SU-DHL-6 (cell line): ENCODE results near the gene STPG4.

ENCODE experiments used
- H2AFZ ChIP-seq: fragments of 200-600 bp; sonication (generic); 2 replicates; pipeline ENCODE4 v1.6.1; 2014; ENCODE audit warnings: low read depth, mild to moderate bottlenecking, moderate library complexity, mixed read lengths, antibody characterized with exemption, low read length; ENCODE audit not compliant: severe bottlenecking
- H3F3A ChIP-seq: fragments of 200-600 bp; shearing (Covaris generic); 2 replicates; pipeline ENCODE4 v1.6.0; 2016; ENCODE audit warnings: antibody characterized with exemption, mild to moderate bottlenecking; ENCODE audit not compliant: insufficient read depth
- H3K27ac ChIP-seq: fragments of 200-600 bp; sonication (generic); 2 replicates; pipeline ENCODE4 v1.5.1; 2016; ENCODE audit warnings: low read depth, mild to moderate bottlenecking, low read length, moderate library complexity, mixed read lengths
- H3K27me3 ChIP-seq: fragments of 200-600 bp; sonication (generic), shearing (Covaris generic); 2 replicates; pipeline ENCODE4 v1.6.0; 2014; ENCODE audit warnings: mild to moderate bottlenecking, low read length
- H3K36me3 ChIP-seq: fragments of 200-600 bp; sonication (generic); 2 replicates; pipeline ENCODE4 v1.6.1; 2014; ENCODE audit warnings: mild to moderate bottlenecking, low read length, mixed read lengths
- H3K4me2 ChIP-seq: fragments of 300-600, 200-600 bp; shearing (Covaris generic), sonication (generic); 2 replicates; pipeline ENCODE4 v1.6.0; 2014; ENCODE audit warnings: low read length, low read depth, mild to moderate bottlenecking; ENCODE audit not compliant: poor library complexity, severe bottlenecking
- H3K4me3 ChIP-seq: fragments of 200-600 bp; sonication (generic); 2 replicates; pipeline ENCODE4 v1.5.1; 2014; ENCODE audit warnings: antibody characterized with exemption, low read length, mild to moderate bottlenecking, mixed read lengths; ENCODE audit not compliant: insufficient read depth, poor library complexity, severe bottlenecking
- H3K79me2 ChIP-seq: fragments of 200-600 bp; sonication (generic); 2 replicates; pipeline ENCODE4 v1.6.1; 2014; ENCODE audit warnings: mild to moderate bottlenecking, low read length, moderate library complexity; ENCODE audit not compliant: insufficient read depth
- H3K9ac ChIP-seq: fragments of 200-600 bp; sonication (generic); 2 replicates; pipeline ENCODE4 v1.7.0; 2014; ENCODE audit warnings: mild to moderate bottlenecking, low read length
- H3K9me2 ChIP-seq: fragments of 200-600 bp; sonication (generic); replicated peaks from 2 replicates; pipeline ENCODE4 v1.6.1; 2014; ENCODE audit warnings: low read length; ENCODE audit not compliant: insufficient read depth
- H3K9me3 ChIP-seq: fragments of 200-600 bp; sonication (generic); 2 replicates; pipeline ENCODE4 v1.6.1; 2014; ENCODE audit warnings: low read length, mixed read lengths; ENCODE audit not compliant: insufficient read depth
- H4K20me1 ChIP-seq: fragments of 200-600 bp; sonication (generic); 2 replicates; pipeline ENCODE4 v1.6.1; 2014; ENCODE audit warnings: low read depth, mild to moderate bottlenecking, antibody characterized with exemption, low read length, moderate library complexity, mixed read lengths
- EZH2phosphoT487 ChIP-seq: fragments of 200-600 bp; sonication (generic), shearing (Covaris generic); conservative IDR thresholded peaks from 2 replicates; pipeline ENCODE4 v1.6.1; 2018; ENCODE audit warnings: mild to moderate bottlenecking, antibody characterized with exemption, low read length, moderate library complexity, mixed read lengths
- TF ChIP-seq, protein P1 (sequence below): fragments of 200-600 bp; sonication (generic); IDR thresholded peaks from one replicate; pipeline ENCODE4 v1.5.1; 2017; ENCODE audit warnings: antibody characterized with exemption, mild to moderate bottlenecking, low read length, moderate library complexity; ENCODE audit not compliant: insufficient read depth, poor library complexity, severe bottlenecking

Gene STPG4

DNA sequence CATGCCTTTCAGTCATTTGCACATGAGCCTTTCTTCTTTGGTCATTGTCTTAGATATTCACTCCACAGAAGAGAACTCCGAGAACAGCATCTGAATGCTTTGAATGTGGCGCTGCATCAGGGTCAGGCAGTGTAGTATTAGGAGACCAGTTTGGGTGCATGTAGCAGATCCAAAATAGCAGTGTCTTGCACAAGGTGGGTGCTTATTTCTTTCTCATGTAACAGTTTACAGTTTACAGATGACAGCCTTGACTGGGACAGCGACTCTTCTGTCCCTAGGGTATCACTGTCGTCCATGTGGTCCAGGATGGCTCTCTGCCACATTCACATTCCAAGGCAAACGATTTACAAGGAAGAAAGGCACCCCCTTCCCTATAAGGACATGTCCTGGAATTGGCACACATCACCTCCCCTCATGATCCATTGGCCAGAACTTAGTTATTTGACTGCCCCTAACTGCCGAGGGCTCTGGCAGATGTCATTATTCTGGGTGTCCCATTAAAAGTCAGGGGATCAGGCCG lies 101.0 kb downstream of the STPG4 start:
- Histone ChIP-seq H3K4me3 (no peak overlapping the region), H3K79me2 (no peaks in the 10 kb centered on the region), H3K4me2 (no peak overlapping the region), H3K27ac (no peak overlapping the region), H4K20me1 (no peaks in the 10 kb centered on the region), H3K9me2 (no peaks in the 10 kb centered on the region), H3K27me3 (no peaks in the 10 kb centered on the region), H3K36me3 (no peaks in the 10 kb centered on the region; the same call in 1 of the 2 replicates), H2AFZ (no peak overlapping the region), H3F3A (no peaks in the 10 kb centered on the region), H3K9ac (no peak overlapping the region), H3K9me3 (no peaks in the 10 kb centered on the region)
- TF ChIP-seq, protein P1, sequence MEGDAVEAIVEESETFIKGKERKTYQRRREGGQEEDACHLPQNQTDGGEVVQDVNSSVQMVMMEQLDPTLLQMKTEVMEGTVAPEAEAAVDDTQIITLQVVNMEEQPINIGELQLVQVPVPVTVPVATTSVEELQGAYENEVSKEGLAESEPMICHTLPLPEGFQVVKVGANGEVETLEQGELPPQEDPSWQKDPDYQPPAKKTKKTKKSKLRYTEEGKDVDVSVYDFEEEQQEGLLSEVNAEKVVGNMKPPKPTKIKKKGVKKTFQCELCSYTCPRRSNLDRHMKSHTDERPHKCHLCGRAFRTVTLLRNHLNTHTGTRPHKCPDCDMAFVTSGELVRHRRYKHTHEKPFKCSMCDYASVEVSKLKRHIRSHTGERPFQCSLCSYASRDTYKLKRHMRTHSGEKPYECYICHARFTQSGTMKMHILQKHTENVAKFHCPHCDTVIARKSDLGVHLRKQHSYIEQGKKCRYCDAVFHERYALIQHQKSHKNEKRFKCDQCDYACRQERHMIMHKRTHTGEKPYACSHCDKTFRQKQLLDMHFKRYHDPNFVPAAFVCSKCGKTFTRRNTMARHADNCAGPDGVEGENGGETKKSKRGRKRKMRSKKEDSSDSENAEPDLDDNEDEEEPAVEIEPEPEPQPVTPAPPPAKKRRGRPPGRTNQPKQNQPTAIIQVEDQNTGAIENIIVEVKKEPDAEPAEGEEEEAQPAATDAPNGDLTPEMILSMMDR, result no peak
- TF ChIP-seq EZH2phosphoT487, result no peak

DNA sequence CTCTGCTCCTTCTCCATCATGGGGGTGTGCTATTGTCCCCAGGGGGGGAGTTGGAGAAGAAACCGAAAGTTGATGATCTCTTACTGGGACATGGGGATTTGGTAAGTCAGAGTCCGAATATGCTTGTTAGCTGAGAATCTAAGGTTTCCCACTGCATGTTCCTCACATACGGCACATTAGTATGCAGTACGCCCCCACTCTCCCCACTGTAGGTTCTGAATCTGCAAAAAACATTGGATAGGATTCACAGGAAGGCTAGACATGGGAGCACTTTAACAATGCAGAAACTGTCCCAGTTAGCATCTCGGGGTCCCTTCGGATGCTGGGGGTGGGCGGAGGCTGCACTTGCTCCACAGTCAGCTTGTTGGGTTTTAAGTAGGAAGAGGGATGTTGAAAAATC lies 102.3 kb downstream of the STPG4 start:
- Histone ChIP-seq H3K27ac (no peak overlapping the region), H3K27me3 (no peaks in the 10 kb centered on the region), H3K9me3 (no peaks in the 10 kb centered on the region), H3K9me2 (no peaks in the 10 kb centered on the region), H3F3A (no peaks in the 10 kb centered on the region), H3K79me2 (no peaks in the 10 kb centered on the region), H3K36me3 (no peaks in the 10 kb centered on the region; the same call in 1 of the 2 replicates), H3K4me2 (no peak overlapping the region), H2AFZ (no peak overlapping the region), H3K9ac (no peak overlapping the region), H4K20me1 (no peaks in the 10 kb centered on the region), H3K4me3 (no peak overlapping the region)
- no peak for TF ChIP-seq EZH2phosphoT487
- TF ChIP-seq, protein P1, result no peak

DNA sequence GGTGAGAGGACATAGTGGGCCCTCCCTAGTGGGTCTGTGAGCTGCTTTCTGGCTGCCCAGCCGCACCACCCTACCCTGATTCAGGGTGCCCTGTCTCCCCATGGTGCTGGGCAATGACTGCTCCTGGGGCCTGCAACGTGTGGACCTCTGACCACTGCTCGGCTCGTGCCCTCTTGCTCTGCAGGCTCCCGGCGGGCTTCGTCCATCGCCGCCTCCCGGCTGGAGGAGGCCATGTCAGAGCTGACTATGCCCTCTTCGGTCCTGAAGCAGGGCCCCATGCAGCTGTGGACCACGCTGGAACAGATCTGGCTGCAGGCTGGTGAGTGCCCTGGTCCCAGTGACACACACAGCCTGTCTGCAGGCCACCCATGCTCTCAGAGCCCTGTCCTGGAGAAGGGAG lies 103.5 kb downstream of the STPG4 start:
- no peaks in the 10 kb centered on the region for H3K79me2 ChIP-seq
- no peak overlapping the region for H3K4me2 ChIP-seq
- no peaks in the 10 kb centered on the region for H3K9me2 ChIP-seq
- no peaks in the 10 kb centered on the region; the same call in 1 of the 2 replicates for H3K36me3 ChIP-seq
- H4K20me1 ChIP-seq, result no peaks in the 10 kb centered on the region
- H3K9ac ChIP-seq, result no peak overlapping the region
- no peak overlapping the region for H3K27ac ChIP-seq
- no peaks in the 10 kb centered on the region for H3K9me3 ChIP-seq
- TF ChIP-seq EZH2phosphoT487, result no peak
- TF ChIP-seq, protein P1, result no peak
- no peak overlapping the region for H2AFZ ChIP-seq
- H3K27me3 ChIP-seq, result no peaks in the 10 kb centered on the region
- H3K4me3 ChIP-seq, result no peak overlapping the region
- H3F3A ChIP-seq, result no peaks in the 10 kb centered on the region
